Stimulated activated CD4-positive, alpha-beta T cell treated with anti-CD3 and anti-CD28 coated beads, TNF-alpha, amount 100 ng/mL, for 1 hour (primary cell): Measurements from ENCODE around the gene AMN1.
"Not testable (repeated sequence)": the region's sequence is repeated elsewhere in the genome, so short reads cannot be mapped to it uniquely, and the experiment has no call there.

ENCODE experiments used
- DNase-seq, 3 donors: peaks; one replicate each; pipeline ENCODE4 v3.0.0-alpha.2; 2020; ENCODE audit warnings: low read depth in 3 of 3, low spot score in 1 of 3

AMN1 gene

GRCh38 chr12:31728917-31729640, at the start of gene AMN1:
AMN1 (minus strand) TSS chr12:31729021; CDS start chr12:31729008, 13 bp downstream.
- DNase-seq: peak; percentile 94 to 98 (median 97)

DNA sequence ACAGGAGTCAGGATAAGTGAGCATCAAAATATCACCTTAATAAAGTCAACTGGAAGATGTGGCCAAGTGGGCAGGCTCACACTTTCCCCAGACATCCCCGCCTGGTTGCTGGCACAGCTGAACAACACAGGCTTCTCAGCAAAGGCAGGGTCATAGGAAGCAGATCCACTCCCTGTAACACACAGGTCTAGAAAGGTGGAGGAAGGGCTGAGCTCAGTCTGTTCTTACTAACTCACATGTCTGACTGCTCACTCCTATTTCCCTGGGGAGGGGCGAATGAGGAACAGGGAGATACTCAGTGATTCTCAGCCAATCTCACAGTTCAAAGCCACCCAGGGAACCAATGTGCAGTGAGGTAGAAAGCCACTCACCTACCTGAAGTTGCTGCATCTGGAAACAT, 45.0 kb upstream of the AMN1 start:
- DNase-seq: no peak

GRCh38 chr12:31773223-31773750, 44.5 kb upstream of the AMN1 start:
- DNase-seq: no peak

DNA sequence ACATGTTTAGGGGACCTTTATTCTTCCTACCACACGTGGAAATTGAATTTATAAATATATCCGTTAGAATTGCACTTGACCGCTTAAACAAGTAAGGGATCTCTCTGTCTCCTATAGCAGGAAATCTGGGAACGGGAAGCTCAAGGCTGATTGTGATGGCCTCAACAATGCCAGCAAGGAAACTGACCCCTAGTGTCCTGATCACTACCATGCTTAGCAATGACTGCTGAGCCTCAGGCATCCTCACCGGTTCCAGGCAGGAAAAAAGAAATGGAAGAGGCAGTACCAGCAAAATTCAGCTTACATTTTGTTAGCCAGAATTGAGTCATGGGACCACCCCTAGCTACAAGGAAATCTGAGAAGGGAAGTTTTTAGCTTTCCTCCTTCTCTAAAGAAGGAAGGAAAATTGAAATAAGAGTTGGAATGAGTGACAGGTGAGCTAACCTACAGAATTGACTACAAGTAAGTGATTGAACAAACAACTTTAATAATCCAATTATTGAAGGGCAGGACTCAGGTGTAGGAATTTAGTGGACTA, 43.9 kb upstream of the AMN1 start:
- no peak for DNase-seq

- DNase-seq: no peak
Measured at GRCh38 chr12:31772186-31772585, 43.4 kb upstream of the AMN1 start.

GRCh38 chr12:31768046-31768445, 39.2 kb upstream of the AMN1 start:
- DNase-seq: no peak

DNA sequence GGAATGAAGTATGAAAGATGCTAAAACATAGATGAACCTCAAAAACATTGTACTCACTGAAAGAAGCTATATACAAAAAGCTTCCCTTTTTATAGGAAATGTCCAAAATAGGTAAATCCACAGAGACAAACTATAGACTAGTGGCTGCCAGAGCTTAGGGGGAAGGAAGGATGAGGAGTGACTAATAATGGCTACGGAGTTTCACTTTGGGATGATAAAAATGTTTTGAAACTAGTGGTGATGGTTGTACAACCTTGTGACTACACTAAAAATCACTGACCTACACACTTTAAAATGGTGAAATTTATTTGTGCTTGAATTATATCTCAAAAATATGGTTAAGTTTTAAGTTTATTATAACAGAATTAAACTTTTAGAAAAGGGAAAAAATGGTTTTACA, 37.1 kb upstream of the AMN1 start:
- no peak for DNase-seq

- DNase-seq: no peak
Measured at GRCh38 chr12:31759632-31760459, 31.0 kb upstream of the AMN1 start.

DNA sequence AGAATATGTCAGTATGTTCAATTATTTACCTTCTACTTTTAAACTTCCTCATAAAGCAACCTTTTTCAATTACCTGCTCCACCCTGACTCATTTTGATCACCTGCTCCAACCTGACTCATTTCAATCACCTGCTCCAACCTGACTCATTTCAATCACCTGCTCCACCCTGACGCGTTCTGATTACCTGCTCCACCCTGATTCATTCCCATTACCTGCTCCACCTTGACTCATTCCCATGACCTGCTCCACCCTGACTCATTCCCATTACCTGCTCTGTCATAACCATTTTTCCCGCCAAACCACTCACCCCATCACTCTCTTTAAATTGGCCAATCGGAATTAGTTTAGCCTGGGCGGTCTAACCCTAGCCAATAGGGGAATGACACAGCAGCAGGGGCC, 29.5 kb upstream of the AMN1 start:
- not testable (repeated sequence) for DNase-seq

DNA sequence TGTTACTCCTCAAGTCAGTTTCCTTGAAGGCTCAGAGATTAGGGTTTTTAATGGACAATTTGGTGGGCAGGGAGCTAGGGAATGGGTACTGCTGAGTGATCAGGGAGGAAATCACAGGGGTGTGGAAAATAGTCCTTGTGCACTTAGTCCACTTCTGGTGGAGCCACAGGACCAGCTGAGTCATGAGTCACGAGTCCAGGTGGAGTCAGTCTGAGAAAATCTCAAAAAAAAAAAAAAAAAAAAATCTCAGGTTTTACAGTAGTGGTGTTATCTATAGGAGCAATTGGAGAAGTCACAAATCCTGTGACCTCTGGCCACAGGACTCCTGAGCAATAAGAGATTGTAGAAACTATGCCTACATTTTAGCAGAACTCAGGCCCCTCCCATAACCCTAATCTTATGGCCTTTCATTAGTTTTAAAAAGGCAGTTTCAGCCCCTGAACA, 28.2 kb upstream of the AMN1 start:
- no peak for DNase-seq

DNA sequence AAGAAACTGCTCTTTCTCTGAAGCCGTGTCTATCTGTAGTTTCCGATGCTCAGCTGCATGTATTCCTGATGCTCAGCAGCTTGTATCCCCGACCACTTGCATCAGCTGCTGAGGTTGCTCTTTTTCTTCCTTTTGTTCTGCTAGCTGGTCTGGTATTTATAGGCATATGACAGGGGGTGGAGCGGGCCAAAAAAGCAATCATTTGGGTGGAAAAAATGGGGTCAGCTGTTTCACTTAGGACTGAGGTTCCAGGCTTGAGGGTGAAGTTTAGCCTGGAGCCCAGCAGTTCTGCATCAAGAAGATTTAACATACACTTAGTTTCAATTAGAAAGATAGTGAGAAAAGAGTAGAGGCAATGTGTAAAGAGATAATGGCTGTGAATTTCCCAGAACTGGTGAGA, 23.6 kb upstream of the AMN1 start:
- no peak for DNase-seq

DNA sequence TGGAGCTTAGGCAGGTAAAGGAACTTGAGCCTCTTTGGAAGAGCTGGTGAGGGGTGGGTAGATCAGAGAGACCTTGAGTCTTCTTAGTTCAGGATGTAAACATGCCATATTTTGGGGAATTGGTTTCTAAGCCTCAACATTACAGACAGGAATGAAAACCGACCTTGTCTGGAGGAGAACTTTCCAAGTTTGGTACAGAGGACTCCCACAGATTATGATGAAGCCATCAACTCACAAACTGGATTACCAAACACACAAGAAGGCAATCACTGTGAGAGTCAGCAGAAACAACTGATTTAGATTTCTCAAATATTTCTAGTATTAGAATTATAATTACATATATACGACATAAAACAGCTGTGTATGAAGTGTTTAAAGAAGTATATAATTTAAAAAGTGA, 22.3 kb upstream of the AMN1 start:
- no peak for DNase-seq

DNA sequence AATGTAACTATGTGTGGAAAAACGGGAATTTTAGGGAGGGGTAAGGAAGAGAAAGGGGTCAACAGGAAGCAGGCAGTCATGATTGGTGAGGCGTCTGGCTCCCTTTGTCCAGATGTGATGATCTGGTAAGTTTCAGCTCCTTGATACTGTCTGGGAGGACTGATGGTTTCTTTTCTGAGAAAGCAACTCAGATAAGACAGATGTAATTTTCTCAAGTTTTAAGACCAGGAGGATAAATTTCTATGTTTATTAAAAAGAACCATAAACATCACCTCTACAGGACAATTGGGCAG, 21.9 kb upstream of the AMN1 start:
- no peak for DNase-seq

DNA sequence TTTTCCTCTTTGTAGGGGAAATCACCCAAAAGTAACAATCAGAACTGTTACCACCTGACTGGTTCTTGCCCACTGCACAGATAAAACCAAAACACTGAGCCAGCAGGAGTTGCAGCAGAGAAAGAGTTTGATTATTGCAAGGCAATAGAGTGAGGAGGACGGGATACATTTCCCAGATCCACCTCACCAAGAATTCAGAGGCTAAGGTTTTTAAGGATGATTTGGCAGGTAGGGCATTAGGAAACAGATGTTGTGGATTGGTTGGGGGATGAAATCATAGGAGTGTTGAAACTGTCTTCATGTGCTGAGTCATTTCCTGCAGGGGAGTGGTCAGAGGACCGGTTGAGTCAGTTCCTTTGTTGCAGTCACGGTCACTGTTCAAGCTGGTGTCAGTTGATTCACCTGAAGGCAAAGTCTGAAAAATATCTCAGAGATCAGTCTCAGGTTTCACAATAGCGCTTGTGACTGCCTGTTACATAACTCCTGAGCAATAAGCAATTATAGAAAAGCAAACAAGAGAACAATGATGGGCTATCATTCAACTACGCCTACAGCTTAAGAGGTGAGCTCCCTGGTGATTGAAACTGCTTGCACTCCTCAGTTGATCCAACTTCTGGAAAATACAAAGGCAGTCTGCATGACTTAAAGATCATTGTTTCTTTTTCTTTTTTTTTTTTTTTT, 20.3 kb upstream of the AMN1 start:
- DNase-seq: peak in 2 of 3 donors; percentile 21 to 31

DNA sequence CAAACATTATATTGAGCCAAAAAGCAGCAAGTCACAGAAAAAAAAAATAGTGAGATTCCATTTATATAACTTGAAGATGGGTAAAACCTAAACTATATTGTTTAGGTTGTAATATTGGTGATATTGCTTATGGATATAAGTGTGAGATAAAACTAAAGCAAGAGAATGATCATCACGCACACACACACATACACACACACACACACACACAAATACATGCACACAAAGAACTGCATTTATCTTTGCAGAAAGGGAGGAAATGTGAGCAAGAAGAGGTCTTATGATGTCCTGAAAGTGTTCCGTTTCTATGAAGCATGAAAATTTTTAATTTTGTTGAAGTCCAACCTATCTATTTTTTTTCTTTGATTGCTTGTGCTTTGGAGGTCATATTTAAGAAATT, 16.4 kb upstream of the AMN1 start:
- no peak for DNase-seq

DNA sequence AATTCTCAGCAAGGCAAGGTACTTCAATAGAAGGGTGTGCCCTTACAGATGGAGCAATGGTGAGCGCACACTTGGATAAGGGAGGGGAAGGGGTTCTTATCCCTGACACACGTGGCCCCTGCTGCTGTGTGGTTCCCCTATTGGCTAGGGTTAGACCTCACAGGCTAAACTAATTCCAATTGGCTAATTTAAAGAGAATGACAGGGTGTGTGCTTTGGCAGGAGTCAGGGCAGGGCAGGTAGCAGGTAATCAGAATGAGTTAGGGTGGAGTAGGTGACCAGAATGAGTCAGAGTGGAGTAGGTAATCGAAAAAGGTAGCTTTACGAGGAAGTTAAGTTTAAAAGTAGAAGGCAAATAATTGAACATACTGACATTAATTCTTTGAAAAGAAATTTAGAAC, 15.5 kb upstream of the AMN1 start:
- DNase-seq: not testable (repeated sequence)

DNA sequence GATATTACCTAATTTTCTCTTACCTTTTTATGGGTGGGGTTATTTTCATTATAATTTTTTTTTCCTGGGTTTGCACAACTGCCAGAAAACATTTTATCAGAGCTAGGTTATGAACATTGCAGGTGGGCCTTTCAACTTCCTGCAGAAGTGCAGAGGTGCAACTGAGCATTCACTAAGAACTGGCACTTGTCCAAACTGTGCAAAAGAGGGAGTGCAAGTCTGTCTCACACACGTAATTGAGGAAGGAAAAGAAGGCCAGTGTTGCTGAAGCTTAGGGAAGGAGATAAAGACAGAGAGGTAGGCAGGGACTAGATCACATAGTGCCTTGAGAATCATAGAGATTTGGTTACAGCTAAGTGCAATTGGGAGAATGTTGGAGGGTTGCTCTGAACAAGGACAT, 14.1 kb upstream of the AMN1 start:
- no peak for DNase-seq

DNA sequence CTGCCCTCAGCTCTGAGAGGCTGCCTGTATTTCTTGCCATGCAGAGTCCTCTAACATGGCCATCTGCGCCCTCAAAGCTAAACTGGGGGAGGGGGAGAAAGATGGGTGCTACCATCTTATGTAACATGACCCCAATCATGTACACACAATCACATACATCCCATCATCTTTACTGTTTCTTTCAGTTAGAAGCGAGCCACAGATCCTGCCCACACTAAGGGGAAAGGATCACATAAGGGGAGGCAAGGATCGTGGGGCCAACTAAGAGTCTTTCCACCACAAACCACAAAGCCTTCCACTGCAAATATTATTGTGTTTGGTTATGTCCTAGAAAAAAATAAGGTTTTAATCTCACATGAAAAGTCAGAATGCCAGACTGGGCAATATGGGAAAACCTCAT, 11.8 kb upstream of the AMN1 start:
- no peak for DNase-seq

- no peak for DNase-seq
Measured at GRCh38 chr12:31737763-31738162, 8.9 kb upstream of the AMN1 start.

DNA sequence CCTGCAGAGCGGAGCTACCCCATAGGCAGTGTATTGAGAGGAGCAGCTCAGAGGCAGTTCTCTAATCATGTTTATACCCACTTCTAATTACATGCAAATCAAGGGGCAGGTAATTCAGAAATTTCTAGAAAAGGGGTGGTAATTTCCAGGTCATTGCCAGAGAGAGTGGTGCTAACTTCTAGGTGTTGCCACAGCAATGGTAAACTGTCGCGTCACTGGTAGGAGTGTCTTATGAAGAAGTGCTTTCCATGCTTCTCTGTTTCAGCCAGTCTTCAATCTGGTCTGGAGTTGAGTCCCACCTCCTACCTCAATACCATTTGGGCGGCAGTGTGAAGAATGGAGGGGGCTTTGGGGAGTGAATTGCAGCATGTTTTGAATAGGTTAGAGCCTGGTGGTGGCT, 8.5 kb upstream of the AMN1 start:
- no peak for DNase-seq

DNA sequence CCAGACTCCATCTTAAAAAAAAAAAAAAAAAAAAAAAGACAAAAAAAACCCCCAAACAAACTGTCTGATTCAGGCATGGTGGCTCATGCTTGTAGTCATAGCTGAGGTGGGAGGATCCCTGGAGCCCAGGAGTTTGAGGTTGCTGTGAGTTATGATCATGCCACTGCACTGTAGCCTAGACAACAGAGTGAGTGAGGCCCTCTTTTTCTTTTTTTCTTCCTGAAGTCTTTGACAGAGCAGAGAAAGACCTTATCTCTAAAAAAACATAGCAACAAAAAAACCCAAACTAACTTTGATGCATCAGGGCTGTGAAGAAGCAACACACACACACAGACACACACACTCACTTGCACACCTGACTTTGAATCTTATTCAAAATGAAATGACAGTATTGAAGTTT, 7.7 kb upstream of the AMN1 start:
- DNase-seq: peak in 2 of 3 donors; percentile 45 to 49
